ENCODE results near the gene KDM4B. TPM values are rescaled to one million over a fixed set of nuclear protein-coding genes. Genes with fewer than 3 reads are reported as not detected.

Gene KDM4B
- total RNA-seq, 2 experiments from 2014 or later: 46.3 to 46.6 TPM

DNA sequence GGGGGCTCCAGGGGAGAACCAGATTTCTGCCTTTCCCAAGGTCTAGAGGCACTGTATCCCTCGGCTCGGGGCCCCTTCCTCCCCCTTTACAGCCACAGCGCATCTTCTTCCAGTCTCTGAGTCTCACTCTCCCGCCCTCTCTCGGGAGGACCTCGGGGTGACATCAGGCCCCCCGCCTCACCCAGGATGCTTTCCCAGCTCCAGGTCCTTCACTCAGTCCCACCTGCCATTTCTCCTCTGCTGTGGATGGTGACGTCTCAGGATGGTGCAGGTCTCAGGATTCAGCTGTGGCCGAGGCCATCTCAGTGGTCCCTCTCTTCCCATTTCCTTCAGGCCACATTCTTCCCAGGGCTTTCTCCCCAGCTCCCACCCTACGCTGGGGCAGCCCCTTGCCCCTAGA is 13.6 kb upstream of the KDM4B start:
- ChIA-PET POLR2A (interaction anchor here (1.0 kb wide), 1 partner anchor 16 kb away, joined by 3 read pairs; no protein-coding TSS in a partner anchor), CTCF (no interaction called here)
- intact Hi-C loops (cut with micrococcal nuclease): no loop called here
- H3K36me3 Mint-ChIP-seq (ENCODE audit: low read depth): peaks cover 62% of the 10 kb centered on the region
- no peak for DNase-seq
- TF ChIP-seq CTCF (IDR thresholded peaks at IDR 0.05): no peak
- ATAC-seq: no peak
- no peaks in the 10 kb centered on the region for H3K9me3 Mint-ChIP-seq
- H3K4me3 Mint-ChIP-seq: no peak overlapping the region
- H3K4me1 Mint-ChIP-seq (ENCODE audit: low read depth): no peaks in the 10 kb centered on the region
- no peaks in the 10 kb centered on the region for H3K27me3 Mint-ChIP-seq
- no peak overlapping the region for H3K27ac Mint-ChIP-seq

GRCh38 chr19:4957981-4958380 is 10.9 kb upstream of the KDM4B start:
- no peak for DNase-seq
- TF ChIP-seq CTCF (IDR thresholded peaks at IDR 0.05): no peak
- Mint-ChIP-seq H3K4me3 (no peak overlapping the region), H3K36me3 (ENCODE audit: low read depth) (peaks cover 60% of the 10 kb centered on the region), H3K4me1 (ENCODE audit: low read depth) (no peaks in the 10 kb centered on the region), H3K27me3 (no peaks in the 10 kb centered on the region), H3K9me3 (no peaks in the 10 kb centered on the region), H3K27ac (no peak overlapping the region)
- ChIA-PET CTCF (no interaction called here), POLR2A (interaction anchor here (1.0 to 1.6 kb wide), 3 partner anchors 10 to 31 kb away, joined by 3 to 5 read pairs (median 3); no protein-coding TSS in a partner anchor)
- ATAC-seq: no peak
- intact Hi-C loops (cut with micrococcal nuclease): no loop called here

- ATAC-seq (no peak), DNase-seq (no peak)
- Mint-ChIP-seq H3K27me3 (no peaks in the 10 kb centered on the region), H3K4me1 (ENCODE audit: low read depth) (peaks cover under 1% of the 10 kb centered on the region), H3K9me3 (no peaks in the 10 kb centered on the region), H3K27ac (no peak overlapping the region), H3K36me3 (ENCODE audit: low read depth) (peaks cover 41% of the 10 kb centered on the region), H3K4me3 (no peak overlapping the region)
- TF ChIP-seq CTCF (IDR thresholded peaks at IDR 0.05): no peak
- ChIA-PET CTCF (no interaction called here), POLR2A (interaction anchor here (1.3 kb wide), 1 partner anchor 9 kb away, joined by 3 read pairs; no protein-coding TSS in a partner anchor)
- intact Hi-C loops (cut with micrococcal nuclease): no loop called here
Observed at GRCh38 chr19:4962085-4962619, 6.8 kb upstream of the KDM4B start.

DNA sequence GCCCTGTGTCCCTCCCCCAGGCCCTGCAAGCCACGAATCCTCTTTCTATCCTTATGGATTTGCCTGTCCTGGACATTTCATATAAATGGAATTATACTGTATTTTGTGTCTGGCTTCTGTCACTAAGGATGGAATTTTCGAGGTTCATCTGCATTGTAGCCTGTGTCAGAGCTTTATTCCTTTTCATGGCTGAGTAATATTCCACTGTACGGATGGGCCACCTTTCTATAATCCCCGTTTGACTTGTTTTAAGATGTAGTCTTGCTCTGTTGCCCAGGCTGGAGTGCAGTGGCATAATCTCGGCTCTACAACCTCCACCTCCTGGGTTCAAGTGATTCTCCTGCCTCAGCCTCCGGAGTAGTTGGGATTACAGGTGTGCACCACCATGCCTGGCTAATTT is 3.9 kb upstream of the KDM4B start:
- H3K27ac Mint-ChIP-seq: no peak overlapping the region
- no peak overlapping the region for H3K4me3 Mint-ChIP-seq
- CTCF ChIA-PET: interaction anchor here (1.1 kb wide), 1 partner anchor 12 kb away, joined by 3 read pairs; no protein-coding TSS in a partner anchor
- ATAC-seq: no peak
- peaks cover 31% of the 10 kb centered on the region for H3K36me3 Mint-ChIP-seq (ENCODE audit: low read depth)
- POLR2A ChIA-PET: interaction anchor here (1.5 to 1.9 kb wide), 2 partner anchors 47 to 51 kb away, joined by 3 to 4 read pairs; no protein-coding TSS in a partner anchor
- intact Hi-C loops (cut with micrococcal nuclease): no loop called here
- DNase-seq: no peak
- TF ChIP-seq CTCF (IDR thresholded peaks at IDR 0.05): no peak
- H3K9me3 Mint-ChIP-seq: no peaks in the 10 kb centered on the region
- H3K27me3 Mint-ChIP-seq: no peaks in the 10 kb centered on the region
- H3K4me1 Mint-ChIP-seq (ENCODE audit: low read depth): peaks cover 14% of the 10 kb centered on the region

- Mint-ChIP-seq H3K27ac (peak overlapping the region; percentile 36), H3K4me3 (no peak overlapping the region), H3K4me1 (ENCODE audit: low read depth) (peaks cover 28% of the 10 kb centered on the region), H3K9me3 (no peaks in the 10 kb centered on the region), H3K36me3 (ENCODE audit: low read depth) (peaks cover 31% of the 10 kb centered on the region), H3K27me3 (no peaks in the 10 kb centered on the region)
- ChIA-PET CTCF (interaction anchor here (1.9 kb wide), 1 partner anchor 35 kb away, joined by 6 read pairs; no protein-coding TSS in a partner anchor), POLR2A (interaction anchor here (0.6 to 1.2 kb wide), 3 partner anchors 13 to 129 kb away, joined by 3 to 4 read pairs (median 3); no protein-coding TSS in a partner anchor)
- TF ChIP-seq CTCF (IDR thresholded peaks at IDR 0.05): no peak
- intact Hi-C loops (cut with micrococcal nuclease): no loop called here
- DNase-seq (no peak), ATAC-seq (no peak)
Observed at GRCh38 chr19:4966591-4966990, 2.3 kb upstream of the KDM4B start.
